H1 (cell line): ENCODE measurements around the gene ALDH1A2. TPM values are rescaled to one million over a fixed set of nuclear protein-coding genes. Genes with fewer than 3 reads are reported as not detected.

Experiments
- CTCF ChIA-PET: fragments of 300-600 bp; sonication (Branson Sonifier 250); formaldehyde crosslinking; loops from one replicate; lab custom pipeline; 2021; ENCODE audit not compliant: partially characterized antibody; lab: Charles Lee
- POLR2A ChIA-PET: fragments of 300-600 bp; sonication (Branson Sonifier 250); formaldehyde crosslinking; loops from one replicate; lab custom pipeline; 2021; ENCODE audit warnings: inconsistent platforms; ENCODE audit not compliant: partially characterized antibody; lab: Charles Lee
- DNase-seq, 2 experiments: peaks; one replicate each; pipeline versions ENCODE4 v3.0.0 to v3.0.0-alpha.2; 2010 to 2022; ENCODE audit warnings: low spot score in 2 of 2, low read depth in 1 of 2, mixed read lengths in 1 of 2
- FAIRE-seq: peaks from 2 replicates; lab custom pipeline; 2011; peaks lifted over from hg19 to GRCh38; lab: Jason Lieb, UNC
- H2AFZ ChIP-seq: 2 replicates; pipeline ENCODE4 v1.8.1; 2012; ENCODE audit warnings: low read length, inconsistent platforms
- H2AK5ac ChIP-seq: 2 replicates; pipeline ENCODE4 v1.6.1; 2013; ENCODE audit warnings: low read depth, low read length
- H2BK120ac ChIP-seq: replicated peaks from 2 replicates; pipeline ENCODE3; 2013; ENCODE audit warnings: low read depth, low read length, inconsistent platforms
- H2BK12ac ChIP-seq: 2 replicates; pipeline ENCODE4 v1.6.1; 2013; ENCODE audit warnings: low read depth, low read length
- H2BK15ac ChIP-seq: 2 replicates; pipeline ENCODE4 v1.6.1; 2013; ENCODE audit warnings: low read length
- H2BK20ac ChIP-seq: 2 replicates; pipeline ENCODE4 v1.6.1; 2013; ENCODE audit warnings: low read length
- H2BK5ac ChIP-seq: 2 replicates; pipeline ENCODE4 v1.6.1; 2013; ENCODE audit warnings: low read depth, low read length
- H3K14ac ChIP-seq: 2 replicates; pipeline ENCODE4 v1.6.1; 2013; ENCODE audit warnings: inconsistent platforms; ENCODE audit not compliant: insufficient read length
- H3K18ac ChIP-seq: 2 replicates; pipeline ENCODE4 v1.6.1; 2013; ENCODE audit warnings: low read length; ENCODE audit errors: extremely low read depth
- H3K23ac ChIP-seq: 2 replicates; pipeline ENCODE4 v1.6.1; 2013; ENCODE audit warnings: inconsistent platforms; ENCODE audit not compliant: insufficient read length
- H3K23me2 ChIP-seq: 2 replicates; pipeline ENCODE4 v1.6.1; 2013; ENCODE audit warnings: low read depth, low read length
- H3K27ac ChIP-seq: 2 replicates; pipeline ENCODE4 v1.6.1; 2011; ENCODE audit warnings: low read depth, low read length, inconsistent platforms
- H3K27me3 ChIP-seq, 4 experiments: replicated peaks in 1 of 4; 1 replicate in 1 of 4; 2 replicates in 3 of 4; pipeline versions ENCODE4 v1.6.1 to v1.8.1; 2011 to 2013; ENCODE audit warnings: low read length in 3 of 4, mild to moderate bottlenecking in 3 of 4, inconsistent platforms in 2 of 4, mixed read lengths in 2 of 4, moderate library complexity in 1 of 4; ENCODE audit not compliant: control insufficient read depth in 3 of 4, insufficient read depth in 3 of 4; ENCODE audit errors: extremely low read depth in 1 of 4
- H3K36me3 ChIP-seq, 4 experiments: 2 replicates each; pipeline versions ENCODE4 v1.6.1 to v1.8.1; 2011 to 2013; ENCODE audit warnings: mild to moderate bottlenecking in 4 of 4, low read length in 3 of 4, moderate library complexity in 2 of 4, control low read depth in 1 of 4, inconsistent platforms in 1 of 4; ENCODE audit not compliant: insufficient read depth in 4 of 4, control insufficient read depth in 2 of 4
- H3K4ac ChIP-seq: replicated peaks from 2 replicates; pipeline ENCODE3; 2013; ENCODE audit warnings: low read length, low read depth, mixed read lengths, inconsistent platforms; ENCODE audit not compliant: insufficient read length
- H3K4me1 ChIP-seq, 4 experiments: replicated peaks in 1 of 4; 1 replicate in 1 of 4; 2 replicates in 3 of 4; pipeline versions ENCODE4 v1.6.1 to v1.8.1; 2011 to 2013; ENCODE audit warnings: low read length in 3 of 4, inconsistent platforms in 2 of 4, mixed read lengths in 1 of 4; ENCODE audit not compliant: insufficient read depth in 4 of 4, control insufficient read depth in 3 of 4
- H3K4me2 ChIP-seq, 2 experiments: 2 replicates each; pipeline versions ENCODE4 v1.6.1 to v1.8.1; 2011 to 2013; ENCODE audit warnings: low read depth in 2 of 2, low read length in 2 of 2, control low read depth in 1 of 2, inconsistent platforms in 1 of 2, mild to moderate bottlenecking in 1 of 2; ENCODE audit not compliant: insufficient read depth in 1 of 2
- H3K4me3 ChIP-seq, 4 experiments: fragments of 200-600, 300-600 bp in 1 of 4; sonication (generic), shearing (Covaris generic), sonication (Bioruptor Twin) in 1 of 4; 2 replicates each; pipeline versions ENCODE4 v1.5.1 to v1.8.1; 2011 to 2016; ENCODE audit warnings: low read length in 4 of 4, low read depth in 3 of 4, control low read depth in 2 of 4, inconsistent platforms in 2 of 4, mild to moderate bottlenecking in 2 of 4, mixed read lengths in 1 of 4, moderate library complexity in 1 of 4; ENCODE audit not compliant: insufficient read depth in 2 of 4; ENCODE audit errors: extremely low read depth in 1 of 4
- H3K56ac ChIP-seq: replicated peaks from 2 replicates; pipeline ENCODE3; 2013; ENCODE audit warnings: low read depth, mild to moderate bottlenecking, mixed read lengths, low read length, inconsistent platforms; ENCODE audit not compliant: insufficient read length
- H3K79me1 ChIP-seq: 2 replicates; pipeline ENCODE4 v1.6.1; 2013; ENCODE audit warnings: low read depth, low read length, control low read depth
- H3K79me2 ChIP-seq, 2 experiments: 2 replicates each; pipeline versions ENCODE4 v1.6.1 to v1.8.1; 2012 to 2013; ENCODE audit warnings: low read length in 2 of 2, mild to moderate bottlenecking in 2 of 2, inconsistent platforms in 1 of 2; ENCODE audit not compliant: insufficient read depth in 2 of 2, control insufficient read depth in 1 of 2
- H3K9ac ChIP-seq, 4 experiments: replicated peaks in 1 of 4; 1 replicate in 1 of 4; 2 replicates in 3 of 4; pipeline versions ENCODE4 v1.6.1 to v1.8.1; 2011 to 2013; ENCODE audit warnings: low read depth in 3 of 4, low read length in 3 of 4, control low read depth in 2 of 4, mild to moderate bottlenecking in 2 of 4, moderate library complexity in 2 of 4, inconsistent platforms in 1 of 4; ENCODE audit errors: extremely low read depth in 1 of 4
- H3K9me3 ChIP-seq, 2 experiments: 2 replicates each; pipeline versions ENCODE4 v1.6.1 to v1.8.1; 2012 to 2013; ENCODE audit warnings: mild to moderate bottlenecking in 2 of 2, moderate library complexity in 2 of 2, control low read depth in 1 of 2, inconsistent platforms in 1 of 2, low read depth in 1 of 2, low read length in 1 of 2, mixed read lengths in 1 of 2; ENCODE audit not compliant: insufficient read depth in 2 of 2
- H4K20me1 ChIP-seq, 2 experiments: replicated peaks in 1 of 2; 2 replicates each; pipeline versions ENCODE3 to v1.8.1; 2011 to 2013; ENCODE audit warnings: inconsistent platforms in 2 of 2, low read length in 2 of 2, mild to moderate bottlenecking in 1 of 2; ENCODE audit not compliant: insufficient read depth in 2 of 2, control insufficient read depth in 1 of 2
- H4K5ac ChIP-seq: 2 replicates; pipeline ENCODE4 v1.6.1; 2013; ENCODE audit warnings: low read length, low read depth, mixed read lengths, inconsistent platforms; ENCODE audit not compliant: insufficient read length
- H4K8ac ChIP-seq: 2 replicates; pipeline ENCODE4 v1.8.0; 2013; ENCODE audit warnings: mild to moderate bottlenecking, moderate library complexity, low read length, inconsistent platforms; ENCODE audit not compliant: insufficient read depth; ENCODE audit errors: extremely low read depth
- H4K91ac ChIP-seq: replicated peaks from 2 replicates; pipeline ENCODE3; 2013; ENCODE audit warnings: low read length, mixed read lengths, inconsistent platforms; ENCODE audit not compliant: insufficient read length
- CEBPB ChIP-seq: IDR thresholded peaks from 2 replicates; pipeline ENCODE4 v1.6.1; 2012; ENCODE audit warnings: low read depth, low read length
- FOSL1 ChIP-seq: IDR thresholded peaks from 2 replicates; pipeline ENCODE4 v1.6.1; 2011; ENCODE audit warnings: mild to moderate bottlenecking, low read depth, low read length, moderate library complexity; ENCODE audit not compliant: insufficient read depth
- KDM1A ChIP-seq: fragments of 200-600, 300-600 bp; sonication (generic); IDR thresholded peaks from 2 replicates; pipeline ENCODE4 v1.7.1; 2016; ENCODE audit warnings: mild to moderate bottlenecking, low read length, borderline replicate concordance
- SUZ12 ChIP-seq: fragments of 200-600 bp; sonication (generic); IDR thresholded peaks from 2 replicates; pipeline ENCODE4 v1.6.1; 2012; ENCODE audit warnings: mild to moderate bottlenecking, inconsistent platforms, low read length, moderate library complexity, mixed read lengths
- WGBS, 2 experiments: shearing (Covaris generic) in 1 of 2; methylation state at CpG; one replicate each; pipeline versions ENCODE4 v1.1.6 to v1.1.7; 2013 to 2015; ENCODE audit warnings: low lambda C conversion rate in 2 of 2, mixed read lengths in 2 of 2, inconsistent platforms in 1 of 2, low coverage in 1 of 2, missing lambda C conversion rate in 1 of 2; ENCODE audit not compliant: insufficient replicate concordance in 2 of 2, insufficient coverage in 1 of 2, insufficient read length in 1 of 2; ENCODE audit errors: extremely low coverage in 1 of 2, missing lambda C conversion rate in 1 of 2; 5-methylcytosine and 5-hydroxymethylcytosine counted together
- polyA plus RNA-seq, 7 experiments: library from polyadenylated mRNA; depleted of rRNA in 3 of 7; stranded (reverse) in 5 of 7; unstranded in 2 of 7; fragments of >200 nt in 5 of 7; fragments of 200-250 nt in 2 of 7; gene quantifications; 1 replicate in 5 of 7; 2 replicates in 1 of 7; 4 replicates in 1 of 7; pipeline versions ENCODE4 v1.2.1 to v1.2.3, GENCODE V29; 2011 to 2013; ENCODE audit warnings: missing spikeins in 2 of 7, mixed read lengths in 2 of 7
- total RNA-seq: library from RNA; stranded (reverse); fragmentation: NEBNext Ultra II Directional; extraction: Animal tissue kit (Norgen Biotek cat#: 25700); gene quantifications from 2 replicates; pipeline ENCODE4 v1.2.1, GENCODE V29; 2021

ALDH1A2 gene
- total and polyA plus RNA-seq, 2 of the 8 experiments (the other 6 are each of a cell fraction or from before 2014, with no cell fraction given), result 0.06 to 0.24 TPM

DNA sequence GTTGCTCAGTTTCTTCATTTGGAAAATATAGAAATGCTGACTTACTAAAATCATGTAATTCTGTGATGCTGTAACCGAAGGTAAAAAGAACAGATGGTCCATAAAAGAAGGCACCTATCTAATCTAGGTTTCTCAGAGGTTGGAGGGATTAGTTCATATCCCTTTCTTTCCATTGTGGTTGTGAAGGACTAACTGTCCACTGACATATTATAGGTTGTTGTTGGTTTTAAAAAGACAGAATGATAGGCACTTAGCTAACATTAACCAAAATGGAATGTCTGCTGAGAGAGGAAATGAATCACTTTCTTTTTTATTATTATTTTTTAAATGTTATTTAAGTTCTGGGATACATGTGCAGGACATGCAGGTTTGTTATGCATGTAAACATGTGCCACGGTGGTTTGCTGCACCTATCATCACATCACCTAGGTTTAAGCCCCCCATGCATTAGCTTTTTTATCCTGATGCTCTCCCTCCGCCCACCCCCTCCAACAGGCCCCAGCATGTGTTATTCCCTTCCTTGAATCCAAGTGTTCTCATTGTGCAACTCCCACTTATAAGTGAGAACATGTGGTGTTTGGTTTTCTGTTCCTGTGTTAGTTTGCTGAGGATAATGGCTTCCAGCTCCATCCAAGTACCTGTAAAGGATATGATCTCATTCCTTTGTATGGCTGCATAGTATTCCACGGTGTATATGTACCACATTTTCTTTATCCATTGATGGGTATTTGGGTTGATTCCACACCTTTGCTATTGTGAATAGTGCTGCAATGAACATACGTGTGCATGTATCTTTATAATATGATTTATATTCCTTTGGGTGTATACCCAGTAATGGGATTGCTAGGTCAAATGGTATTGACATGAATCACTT is 45.8 kb downstream of the ALDH1A2 start:
- CTCF ChIA-PET, result interaction anchor here (0.6 to 1.3 kb wide), 2 partner anchors 51 to 288 kb away, joined by 3 to 4 read pairs; no protein-coding TSS in a partner anchor
- no peaks in the 10 kb centered on the region for H3K4me1 ChIP-seq
- POLR2A ChIA-PET, result no interaction called here
- no peak overlapping the region for H3K4me3 ChIP-seq
- H3K9ac ChIP-seq, result no peak overlapping the region
- no peak overlapping the region for H2AK5ac ChIP-seq
- H3K9me3 ChIP-seq, result no peaks in the 10 kb centered on the region
- no peaks in the 10 kb centered on the region for H3K27me3 ChIP-seq
- no peak overlapping the region for H3K4me2 ChIP-seq
- no peak overlapping the region for H2AFZ ChIP-seq
- H3K4ac ChIP-seq, result no peak overlapping the region
- no peak overlapping the region for H2BK20ac ChIP-seq
- H2BK120ac ChIP-seq, result no peak overlapping the region
- H3K79me2 ChIP-seq, result no peaks in the 10 kb centered on the region
- H3K23ac ChIP-seq, result no peak overlapping the region
- DNase-seq (no peak), FAIRE-seq (no peak)
- 0 out of 2 replicates have a peak, but pooled peaks cover 3% of the 10 kb centered on the region for H3K23me2 ChIP-seq
- H3K56ac ChIP-seq, result no peak overlapping the region
- no peak overlapping the region for H4K5ac ChIP-seq
- no peak overlapping the region for H2BK5ac ChIP-seq
- TF ChIP-seq CEBPB (no peak), FOSL1 (no peak), SUZ12 (no peak), KDM1A (no peak)
- WGBS, 2 experiments, result 75% methylated on average over 5 of the region's 5 CpGs; no CpG with 5 or more reads in 1 of the 2 experiments
- H3K18ac ChIP-seq, result no peak overlapping the region
- no peak overlapping the region for H3K27ac ChIP-seq
- H3K14ac ChIP-seq, result no peak overlapping the region
- H2BK15ac ChIP-seq, result no peak overlapping the region
- no peak overlapping the region for H4K91ac ChIP-seq
- no peaks in the 10 kb centered on the region for H3K79me1 ChIP-seq
- H2BK12ac ChIP-seq, result no peak overlapping the region
- H4K20me1 ChIP-seq, result no peaks in the 10 kb centered on the region
- no peak overlapping the region for H4K8ac ChIP-seq
- H3K36me3 ChIP-seq, result no peaks in the 10 kb centered on the region
